Rectal smooth muscle tissue (tissue), 1 donor: ENCODE measurements around the gene CNIH3.

ENCODE experiments used
- H3K27ac ChIP-seq: one replicate; pipeline ENCODE4 v1.7.0; 2013; ENCODE audit warnings: low read depth, low read length, inconsistent platforms
- H3K27me3 ChIP-seq: one replicate; pipeline ENCODE4 v1.7.0; 2013; ENCODE audit warnings: low read length; ENCODE audit not compliant: control insufficient read depth, insufficient read depth
- H3K36me3 ChIP-seq: one replicate; pipeline ENCODE4 v1.7.0; 2013; ENCODE audit warnings: low read length; ENCODE audit not compliant: control insufficient read depth, insufficient read depth
- H3K4me1 ChIP-seq: one replicate; pipeline ENCODE4 v1.7.0; 2013; ENCODE audit warnings: low read length; ENCODE audit not compliant: control insufficient read depth, insufficient read depth
- H3K4me3 ChIP-seq: one replicate; pipeline ENCODE4 v1.7.0; 2013; ENCODE audit warnings: low read length
- H3K9ac ChIP-seq: one replicate; pipeline ENCODE4 v1.7.0; 2013; ENCODE audit warnings: low read length

CNIH3 gene

DNA sequence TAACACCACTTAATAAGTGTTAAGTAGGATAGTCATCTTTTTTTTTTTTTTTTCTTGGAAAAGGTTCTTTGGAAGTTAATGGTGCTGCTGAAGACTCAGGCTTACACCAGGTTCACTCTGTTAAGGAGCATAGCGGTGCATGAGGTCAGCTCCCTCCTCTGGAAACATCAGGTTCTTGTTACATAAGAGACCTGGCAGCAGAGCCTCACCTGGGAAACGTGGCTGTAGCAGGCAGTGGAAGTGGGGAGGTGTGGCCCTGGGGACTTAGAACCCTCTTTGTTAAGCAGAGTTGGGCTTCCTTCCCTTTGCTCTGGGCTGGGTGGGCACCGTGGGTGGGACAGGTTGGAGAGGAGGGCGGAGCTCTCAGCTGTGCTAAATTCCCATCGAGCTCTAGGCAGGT is 104.1 kb downstream of the CNIH3 start:
- no peak overlapping the region for H3K4me3 ChIP-seq
- no peaks in the 10 kb centered on the region for H3K4me1 ChIP-seq
- no peaks in the 10 kb centered on the region for H3K27me3 ChIP-seq
- no peak overlapping the region for H3K9ac ChIP-seq
- no peak overlapping the region for H3K27ac ChIP-seq
- no peaks in the 10 kb centered on the region for H3K36me3 ChIP-seq

DNA sequence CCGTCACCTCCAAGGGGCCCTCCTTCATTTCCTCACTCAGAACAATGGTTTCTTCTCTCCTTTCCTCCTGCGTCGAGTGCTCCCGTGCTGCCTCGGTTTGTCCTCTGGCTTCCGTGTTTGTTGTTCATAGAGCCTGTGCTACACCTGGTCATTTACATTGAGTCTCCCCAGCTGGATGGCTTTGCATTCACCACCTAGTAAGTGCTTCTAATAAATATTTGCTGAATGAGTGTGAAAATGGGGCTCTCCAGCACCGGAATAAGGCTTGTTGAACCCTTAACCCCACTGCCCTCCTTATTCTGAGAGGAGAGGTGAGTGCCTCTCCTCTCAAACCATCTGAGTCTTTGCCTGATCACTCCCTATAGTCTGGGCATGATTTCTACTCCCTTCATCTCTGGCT is 104.9 kb downstream of the CNIH3 start:
- Histone ChIP-seq H3K27me3 (no peaks in the 10 kb centered on the region), H3K9ac (no peak overlapping the region), H3K4me1 (no peaks in the 10 kb centered on the region), H3K4me3 (no peak overlapping the region), H3K27ac (no peak overlapping the region), H3K36me3 (no peaks in the 10 kb centered on the region)

DNA sequence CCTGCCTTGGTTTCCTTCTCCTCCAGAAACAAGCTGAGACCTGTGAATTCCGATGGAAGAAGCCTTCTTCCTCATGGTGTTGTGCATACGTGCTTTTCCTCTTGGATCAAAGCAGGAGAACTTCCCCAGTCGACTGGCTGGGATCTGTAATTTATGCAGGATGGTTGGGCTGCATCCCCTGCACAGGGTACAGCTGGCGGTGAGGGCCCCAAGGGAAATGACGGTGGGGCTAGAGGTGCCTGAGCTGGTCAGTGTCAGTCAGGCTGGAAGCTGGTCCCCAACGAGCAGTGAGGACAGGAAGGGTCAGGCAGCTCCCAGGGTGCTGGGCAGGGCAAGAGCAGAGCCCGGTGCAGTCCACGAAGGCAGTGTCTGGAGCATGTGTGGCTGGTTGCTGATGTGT is 106.7 kb downstream of the CNIH3 start:
- H3K27ac ChIP-seq, result no peak overlapping the region
- H3K27me3 ChIP-seq, result no peaks in the 10 kb centered on the region
- no peak overlapping the region for H3K9ac ChIP-seq

DNA sequence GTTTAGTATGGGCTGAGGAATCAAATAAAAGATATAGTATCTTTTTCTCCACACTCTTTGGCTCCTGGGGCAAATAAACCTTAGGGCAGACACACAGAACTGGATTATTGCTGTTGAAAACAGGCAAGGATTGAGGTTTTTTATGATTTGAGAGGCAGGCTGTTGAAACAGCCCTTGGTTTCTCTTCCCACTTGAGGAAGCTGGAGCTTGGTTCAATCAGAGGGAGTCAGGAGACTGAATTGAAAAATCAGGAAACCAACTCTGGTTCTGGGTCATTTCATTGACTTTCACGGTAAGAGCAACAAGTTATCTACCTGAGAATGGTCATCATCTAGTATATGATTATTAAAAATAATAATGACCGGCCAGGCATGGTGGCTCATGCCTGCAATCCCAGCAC is 108.4 kb downstream of the CNIH3 start:
- H3K27ac ChIP-seq, result no peak overlapping the region
- H3K4me1 ChIP-seq, result no peaks in the 10 kb centered on the region
- H3K36me3 ChIP-seq, result no peaks in the 10 kb centered on the region
- no peaks in the 10 kb centered on the region for H3K27me3 ChIP-seq
- no peak overlapping the region for H3K4me3 ChIP-seq
- no peak overlapping the region for H3K9ac ChIP-seq

More for the DNA sequence above, 106.7 kb downstream of the CNIH3 start:
- Histone ChIP-seq H3K4me1 (no peaks in the 10 kb centered on the region), H3K4me3 (no peak overlapping the region), H3K36me3 (no peaks in the 10 kb centered on the region)

DNA sequence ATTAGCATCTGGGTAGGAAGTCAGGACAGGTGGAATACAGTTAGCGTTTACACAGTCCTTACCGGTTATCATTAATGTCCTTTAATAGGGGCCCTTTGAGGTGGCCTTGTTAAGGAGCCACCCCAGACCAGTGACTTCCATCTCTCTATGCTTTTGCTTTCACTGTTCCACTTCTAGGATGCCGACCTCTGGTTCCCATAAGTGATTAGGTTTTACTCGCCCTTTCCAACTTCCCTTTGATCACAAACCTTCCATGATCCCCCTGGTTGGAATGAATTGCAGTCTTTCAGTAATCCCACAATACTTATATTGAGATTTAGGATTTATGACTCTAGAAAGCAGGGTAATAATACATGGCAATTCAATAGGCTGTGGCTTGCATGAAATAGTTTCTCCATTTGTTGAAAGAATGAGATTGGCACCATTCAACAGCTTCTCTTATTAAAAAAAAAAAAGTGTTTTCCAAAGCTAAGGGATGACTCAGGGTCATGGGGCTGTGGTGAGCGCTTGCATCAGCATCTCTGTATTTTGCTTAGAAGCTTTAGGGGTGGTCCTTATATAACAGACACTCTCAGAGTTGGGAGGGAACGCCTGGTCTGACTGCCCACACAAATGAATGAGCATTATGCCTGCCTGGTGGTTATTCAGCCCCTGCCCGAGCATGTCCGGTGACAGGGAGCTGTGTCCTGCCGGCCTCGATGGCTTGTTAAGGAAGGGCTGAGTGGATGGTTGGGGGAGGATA is 110.5 kb downstream of the CNIH3 start:
- no peak overlapping the region for H3K9ac ChIP-seq
- no peaks in the 10 kb centered on the region for H3K27me3 ChIP-seq
- H3K27ac ChIP-seq, result no peak overlapping the region
- H3K4me1 ChIP-seq, result no peaks in the 10 kb centered on the region
- H3K36me3 ChIP-seq, result no peaks in the 10 kb centered on the region
- H3K4me3 ChIP-seq, result no peak overlapping the region

DNA sequence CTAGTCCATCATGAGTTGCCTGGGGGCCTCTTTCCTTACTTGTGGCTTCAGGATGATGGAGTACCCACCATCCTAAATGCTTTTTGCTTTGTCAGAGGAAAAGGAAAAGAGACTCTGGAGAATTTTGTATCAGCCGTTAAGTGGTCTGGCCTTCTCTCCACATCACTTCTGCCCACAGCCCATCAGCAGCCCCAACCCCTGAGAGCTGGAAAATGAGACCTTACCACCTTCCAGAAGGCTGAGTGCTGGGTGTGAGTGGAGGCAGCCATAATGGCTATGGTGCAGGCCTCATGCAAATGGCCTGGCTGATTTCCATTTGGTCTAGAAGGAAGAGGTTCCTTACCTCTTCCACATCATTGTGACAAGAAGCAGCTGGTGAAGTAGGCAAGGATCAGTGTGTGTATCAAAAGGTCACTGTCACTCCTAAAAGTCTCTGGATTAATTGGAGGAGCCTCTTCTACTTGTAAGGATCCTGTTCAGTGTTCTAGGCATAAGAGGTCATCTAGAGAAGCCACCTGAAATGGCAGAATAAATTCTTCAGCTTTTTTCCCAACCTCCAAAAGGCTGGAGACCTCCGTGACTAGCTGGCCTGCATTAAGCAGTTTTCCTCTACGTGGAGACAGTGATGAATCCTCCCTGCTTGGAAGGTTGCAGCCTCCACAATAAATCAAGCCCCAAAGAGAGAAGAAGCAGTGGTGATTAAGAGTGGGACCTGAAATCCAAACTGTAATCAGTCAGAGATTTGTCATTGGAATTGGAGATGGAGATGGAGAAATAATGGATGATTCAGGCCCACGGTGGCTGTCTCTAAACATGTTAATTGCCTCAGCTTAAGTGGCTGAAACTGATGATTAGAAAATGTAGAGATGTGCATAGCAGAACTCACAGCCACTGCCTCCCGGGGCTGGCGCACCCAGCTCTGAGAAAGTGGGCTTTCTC is 111.5 kb downstream of the CNIH3 start:
- Histone ChIP-seq H3K27me3 (no peaks in the 10 kb centered on the region), H3K36me3 (no peaks in the 10 kb centered on the region), H3K4me1 (no peaks in the 10 kb centered on the region), H3K9ac (no peak overlapping the region), H3K27ac (no peak overlapping the region), H3K4me3 (no peak overlapping the region)

DNA sequence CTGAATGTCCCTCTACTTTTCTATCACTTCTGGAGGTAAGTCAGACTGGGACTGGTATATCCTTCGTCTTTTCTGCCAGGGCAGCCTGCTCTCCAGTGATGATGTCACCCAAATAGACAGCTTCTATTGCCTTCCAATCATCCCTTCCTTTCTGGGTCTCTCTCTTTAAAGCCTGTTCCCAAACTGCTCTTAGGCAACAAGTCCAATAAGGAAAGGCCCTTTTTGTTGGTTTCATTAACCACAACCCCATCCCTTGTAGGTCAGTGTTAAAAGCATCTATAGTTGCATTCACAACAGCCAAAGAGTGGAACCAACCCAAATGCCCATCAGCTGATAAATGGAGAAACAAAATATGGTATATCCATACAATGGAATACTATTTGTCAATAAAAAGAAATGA is 114.4 kb downstream of the CNIH3 start:
- no peak overlapping the region for H3K4me3 ChIP-seq
- H3K4me1 ChIP-seq, result no peaks in the 10 kb centered on the region
- H3K27ac ChIP-seq, result no peak overlapping the region
- H3K27me3 ChIP-seq, result no peaks in the 10 kb centered on the region
- H3K9ac ChIP-seq, result no peak overlapping the region
- no peaks in the 10 kb centered on the region for H3K36me3 ChIP-seq

DNA sequence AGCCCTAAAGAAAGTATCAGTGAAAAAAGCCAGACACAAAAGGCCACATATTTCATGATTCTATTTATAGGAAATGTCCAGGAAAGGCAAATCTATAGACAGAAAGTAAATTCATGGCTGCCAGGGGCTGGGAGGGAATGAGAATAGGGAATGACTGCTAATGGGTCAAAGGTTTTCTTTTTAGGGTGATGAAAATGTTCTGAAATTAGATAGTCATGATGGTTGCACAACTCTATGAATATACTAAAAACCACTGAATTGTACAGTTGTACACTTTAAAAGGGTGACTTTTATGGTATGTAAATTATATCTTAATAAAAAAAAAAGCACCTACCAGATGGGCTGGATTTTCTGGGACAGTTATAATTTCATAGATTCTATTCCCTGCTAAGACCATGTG is 114.8 kb downstream of the CNIH3 start:
- Histone ChIP-seq H3K9ac (no peak overlapping the region), H3K4me3 (no peak overlapping the region), H3K27ac (no peak overlapping the region), H3K36me3 (no peaks in the 10 kb centered on the region), H3K4me1 (no peaks in the 10 kb centered on the region), H3K27me3 (no peaks in the 10 kb centered on the region)

DNA sequence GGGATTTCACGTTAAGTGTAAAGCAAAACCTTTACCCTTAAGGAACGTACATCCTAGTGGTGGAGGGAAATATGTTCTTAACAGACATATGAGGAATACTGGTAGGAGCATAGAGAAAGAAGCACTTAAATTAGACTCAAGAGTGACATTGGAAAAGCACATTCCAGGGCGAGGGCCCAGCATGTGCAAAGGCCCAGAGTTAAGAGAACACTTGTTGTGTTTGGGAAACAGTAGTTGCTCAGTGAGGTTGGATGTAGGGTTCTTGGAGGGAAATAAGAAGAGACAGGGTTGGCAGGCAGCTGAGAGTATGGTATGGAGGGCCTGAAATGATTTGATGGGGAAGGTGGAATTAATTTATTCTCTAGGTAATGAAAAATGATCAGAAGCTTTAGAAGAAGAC is 115.5 kb downstream of the CNIH3 start:
- H3K9ac ChIP-seq, result no peak overlapping the region
- no peak overlapping the region for H3K27ac ChIP-seq
- H3K27me3 ChIP-seq, result no peaks in the 10 kb centered on the region
- peaks cover under 1% of the 10 kb centered on the region for H3K4me1 ChIP-seq
- no peaks in the 10 kb centered on the region for H3K36me3 ChIP-seq
- no peak overlapping the region for H3K4me3 ChIP-seq

DNA sequence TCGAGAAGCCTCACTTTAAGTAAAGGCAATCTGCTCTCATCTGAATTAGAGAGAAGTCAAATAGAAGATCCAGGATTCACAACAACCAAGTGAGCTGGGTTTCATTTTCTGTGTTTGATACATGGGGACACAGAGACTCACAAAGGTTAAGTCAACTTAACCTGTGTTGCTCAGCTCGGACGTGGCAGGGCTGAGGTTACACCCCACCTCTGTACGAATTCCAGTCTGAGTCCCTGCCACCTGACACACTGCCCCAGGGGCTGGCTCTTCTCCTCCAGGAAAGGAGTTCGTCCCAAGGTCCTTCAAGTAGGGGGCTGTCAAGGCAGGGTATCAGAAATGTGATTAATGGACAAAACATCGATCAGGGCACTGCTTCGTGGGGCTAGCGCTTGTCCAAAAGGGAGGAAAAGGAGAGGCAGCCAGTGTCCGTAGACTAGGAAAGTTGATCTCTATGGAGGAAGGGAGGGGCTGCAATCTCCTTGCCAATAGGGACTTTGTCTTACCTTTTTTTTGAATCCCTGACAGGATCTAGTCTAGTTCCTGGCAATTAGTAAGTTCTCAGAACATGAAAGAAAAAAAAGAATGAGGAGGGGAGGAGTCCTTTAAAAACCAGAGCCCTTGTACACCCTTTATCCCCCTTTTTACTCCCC is 116.4 kb downstream of the CNIH3 start:
- Histone ChIP-seq H3K4me3 (no peak overlapping the region), H3K9ac (no peak overlapping the region), H3K27me3 (no peaks in the 10 kb centered on the region), H3K27ac (no peak overlapping the region), H3K36me3 (no peaks in the 10 kb centered on the region), H3K4me1 (peaks cover 7% of the 10 kb centered on the region)

DNA sequence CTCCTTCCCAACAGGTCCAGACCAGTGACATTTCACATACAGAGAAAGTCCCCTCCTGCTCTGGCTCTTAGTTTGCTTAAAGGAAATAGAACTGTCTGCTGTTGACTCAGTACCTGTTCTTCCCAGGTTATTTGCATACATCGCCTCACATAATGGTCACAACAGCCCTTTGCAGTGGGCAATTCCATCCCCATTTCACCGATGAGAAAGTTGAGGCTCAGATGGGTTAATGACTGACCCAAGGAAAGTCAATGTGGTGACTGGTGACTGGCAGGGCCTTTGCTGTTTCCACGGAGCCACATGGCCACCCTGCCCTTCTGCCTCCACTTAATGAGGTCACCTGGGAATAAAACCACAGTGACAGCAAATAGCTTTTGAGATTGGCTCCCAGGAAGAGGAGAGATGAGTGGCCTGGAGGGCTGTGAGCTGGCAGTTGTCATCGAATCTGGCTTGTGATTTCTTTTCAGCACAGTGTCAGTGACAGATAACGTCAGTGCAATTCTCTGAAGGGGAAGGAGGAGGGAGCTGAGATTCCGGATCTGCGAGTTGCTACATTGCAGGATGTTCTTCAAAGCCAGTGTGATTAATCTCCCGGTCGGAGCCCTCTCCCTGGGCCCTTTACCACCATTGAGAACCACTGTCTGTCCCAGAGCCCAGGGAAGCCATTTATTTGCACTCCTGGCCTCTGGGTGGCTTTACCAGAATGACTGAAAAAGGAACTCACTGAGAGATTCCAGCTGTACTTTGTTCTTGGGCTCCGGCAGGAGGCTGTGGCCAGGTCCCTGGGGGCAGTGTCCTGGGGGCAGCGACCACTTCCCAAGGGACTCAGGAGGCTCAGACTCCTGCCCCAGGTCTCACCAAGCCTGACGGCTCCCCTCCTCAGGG is 117.2 kb downstream of the CNIH3 start:
- H3K4me3 ChIP-seq, result no peak overlapping the region
- H3K36me3 ChIP-seq, result no peaks in the 10 kb centered on the region
- H3K27ac ChIP-seq, result no peak overlapping the region
- H3K9ac ChIP-seq, result no peak overlapping the region
- no peaks in the 10 kb centered on the region for H3K27me3 ChIP-seq
- peaks cover 14% of the 10 kb centered on the region for H3K4me1 ChIP-seq
